ENCODE data around the gene ATG4A.

DNA sequence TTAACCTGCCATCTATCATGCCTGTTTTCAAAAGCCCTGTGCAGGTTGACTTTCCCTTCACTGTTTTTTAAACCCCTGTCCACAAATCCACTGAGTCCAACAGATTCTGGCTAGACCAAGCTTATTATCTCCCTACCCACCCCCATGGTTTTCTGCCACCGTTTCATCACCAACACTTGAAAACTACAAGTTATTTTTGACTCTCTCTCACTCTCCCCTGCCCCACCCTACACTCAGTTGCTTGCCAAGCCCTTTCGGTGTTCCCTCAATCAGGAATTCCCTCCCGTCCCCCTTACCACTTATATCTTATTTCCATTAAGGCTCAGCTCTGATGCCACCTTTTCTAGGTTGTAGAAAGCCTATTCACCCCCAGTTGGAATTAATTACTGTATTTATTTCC, 29.7 kb downstream of the ATG4A start:
- TF ChIP-seq ZNF219 (CRISPR knock-in tag; IDR thresholded peaks at IDR 0.05; ENCODE audit: borderline replicate concordance) (no peak), SP1 (CRISPR knock-in tag; conservative IDR thresholded peaks at IDR 0.05) (no peak), CREM (CRISPR knock-in tag; IDR thresholded peaks at IDR 0.05) (no peak), TP53 (CRISPR knock-in tag; IDR thresholded peaks at IDR 0.05) (no peak), NR1H2 (CRISPR knock-in tag; IDR thresholded peaks at IDR 0.05) (no peak), ETV6 (CRISPR knock-in tag; IDR thresholded peaks at IDR 0.05) (no peak)
- TF ChIP-seq, protein P1, sequence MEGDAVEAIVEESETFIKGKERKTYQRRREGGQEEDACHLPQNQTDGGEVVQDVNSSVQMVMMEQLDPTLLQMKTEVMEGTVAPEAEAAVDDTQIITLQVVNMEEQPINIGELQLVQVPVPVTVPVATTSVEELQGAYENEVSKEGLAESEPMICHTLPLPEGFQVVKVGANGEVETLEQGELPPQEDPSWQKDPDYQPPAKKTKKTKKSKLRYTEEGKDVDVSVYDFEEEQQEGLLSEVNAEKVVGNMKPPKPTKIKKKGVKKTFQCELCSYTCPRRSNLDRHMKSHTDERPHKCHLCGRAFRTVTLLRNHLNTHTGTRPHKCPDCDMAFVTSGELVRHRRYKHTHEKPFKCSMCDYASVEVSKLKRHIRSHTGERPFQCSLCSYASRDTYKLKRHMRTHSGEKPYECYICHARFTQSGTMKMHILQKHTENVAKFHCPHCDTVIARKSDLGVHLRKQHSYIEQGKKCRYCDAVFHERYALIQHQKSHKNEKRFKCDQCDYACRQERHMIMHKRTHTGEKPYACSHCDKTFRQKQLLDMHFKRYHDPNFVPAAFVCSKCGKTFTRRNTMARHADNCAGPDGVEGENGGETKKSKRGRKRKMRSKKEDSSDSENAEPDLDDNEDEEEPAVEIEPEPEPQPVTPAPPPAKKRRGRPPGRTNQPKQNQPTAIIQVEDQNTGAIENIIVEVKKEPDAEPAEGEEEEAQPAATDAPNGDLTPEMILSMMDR (IDR thresholded peaks at IDR 0.05): no peak
- TF ChIP-seq, protein P2, sequence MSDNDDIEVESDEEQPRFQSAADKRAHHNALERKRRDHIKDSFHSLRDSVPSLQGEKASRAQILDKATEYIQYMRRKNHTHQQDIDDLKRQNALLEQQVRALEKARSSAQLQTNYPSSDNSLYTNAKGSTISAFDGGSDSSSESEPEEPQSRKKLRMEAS (CRISPR knock-in tag; IDR thresholded peaks at IDR 0.05): no peak
- TF ChIP-seq, protein P3, sequence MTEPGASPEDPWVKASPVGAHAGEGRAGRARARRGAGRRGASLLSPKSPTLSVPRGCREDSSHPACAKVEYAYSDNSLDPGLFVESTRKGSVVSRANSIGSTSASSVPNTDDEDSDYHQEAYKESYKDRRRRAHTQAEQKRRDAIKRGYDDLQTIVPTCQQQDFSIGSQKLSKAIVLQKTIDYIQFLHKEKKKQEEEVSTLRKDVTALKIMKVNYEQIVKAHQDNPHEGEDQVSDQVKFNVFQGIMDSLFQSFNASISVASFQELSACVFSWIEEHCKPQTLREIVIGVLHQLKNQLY (CRISPR knock-in tag; IDR thresholded peaks at IDR 0.05): no peak
- TF ChIP-seq, protein P4, sequence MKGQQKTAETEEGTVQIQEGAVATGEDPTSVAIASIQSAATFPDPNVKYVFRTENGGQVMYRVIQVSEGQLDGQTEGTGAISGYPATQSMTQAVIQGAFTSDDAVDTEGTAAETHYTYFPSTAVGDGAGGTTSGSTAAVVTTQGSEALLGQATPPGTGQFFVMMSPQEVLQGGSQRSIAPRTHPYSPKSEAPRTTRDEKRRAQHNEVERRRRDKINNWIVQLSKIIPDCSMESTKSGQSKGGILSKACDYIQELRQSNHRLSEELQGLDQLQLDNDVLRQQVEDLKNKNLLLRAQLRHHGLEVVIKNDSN (CRISPR knock-in tag; IDR thresholded peaks at IDR 0.05): no peak
- TF ChIP-seq, protein P5, sequence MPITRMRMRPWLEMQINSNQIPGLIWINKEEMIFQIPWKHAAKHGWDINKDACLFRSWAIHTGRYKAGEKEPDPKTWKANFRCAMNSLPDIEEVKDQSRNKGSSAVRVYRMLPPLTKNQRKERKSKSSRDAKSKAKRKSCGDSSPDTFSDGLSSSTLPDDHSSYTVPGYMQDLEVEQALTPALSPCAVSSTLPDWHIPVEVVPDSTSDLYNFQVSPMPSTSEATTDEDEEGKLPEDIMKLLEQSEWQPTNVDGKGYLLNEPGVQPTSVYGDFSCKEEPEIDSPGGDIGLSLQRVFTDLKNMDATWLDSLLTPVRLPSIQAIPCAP (CRISPR knock-in tag; IDR thresholded peaks at IDR 0.05): no peak

All from WTC11 (cell line).